Liver (tissue), 9 donors: ENCODE results near the gene UNC13D. TPM values are rescaled to one million over a fixed set of nuclear protein-coding genes. Genes with fewer than 3 reads are reported as not detected.
A peak's percentile ranks its signal among the peaks of the same experiment; 100 is the strongest.

Source experiments
- DNase-seq: peaks from one replicate; pipeline ENCODE4 v3.0.0-alpha.2; 2017; ENCODE audit warnings: low spot score
- H3K27ac ChIP-seq, 2 donors: one replicate each; pipeline ENCODE4 v1.7.0; 2013; ENCODE audit warnings: inconsistent platforms in 2 of 2, low read length in 2 of 2, control low read depth in 1 of 2, low read depth in 1 of 2, mild to moderate bottlenecking in 1 of 2
- H3K27me3 ChIP-seq, 4 donors: one replicate each; pipeline versions ENCODE4 v1.6.1 to v1.7.0; 2013; ENCODE audit warnings: low read length in 3 of 4, inconsistent platforms in 1 of 4, mild to moderate bottlenecking in 1 of 4, moderate library complexity in 1 of 4; ENCODE audit not compliant: control insufficient read depth in 4 of 4, insufficient read depth in 4 of 4
- H3K36me3 ChIP-seq, 4 donors: one replicate each; pipeline versions ENCODE4 v1.6.1 to v1.7.0; 2013; ENCODE audit warnings: low read length in 3 of 4, mild to moderate bottlenecking in 3 of 4, low read depth in 1 of 4, moderate library complexity in 1 of 4; ENCODE audit not compliant: control insufficient read depth in 4 of 4, insufficient read depth in 3 of 4
- H3K4me1 ChIP-seq, 4 donors: one replicate each; pipeline versions ENCODE4 v1.6.1 to v1.7.0; 2013; ENCODE audit warnings: low read length in 3 of 4, mild to moderate bottlenecking in 3 of 4, moderate library complexity in 1 of 4; ENCODE audit not compliant: control insufficient read depth in 4 of 4, insufficient read depth in 4 of 4
- H3K4me3 ChIP-seq, 3 donors: one replicate each; pipeline versions ENCODE4 v1.6.1 to v1.7.0; 2013; ENCODE audit warnings: low read length in 3 of 3, control low read depth in 1 of 3, low read depth in 1 of 3, mild to moderate bottlenecking in 1 of 3
- H3K9ac ChIP-seq, 2 donors: one replicate each; pipeline ENCODE4 v1.7.0; 2013; ENCODE audit warnings: low read length in 2 of 2, mild to moderate bottlenecking in 2 of 2, moderate library complexity in 2 of 2, control low read depth in 1 of 2, low read depth in 1 of 2
- H3K9me3 ChIP-seq, 4 donors: one replicate each; pipeline versions ENCODE4 v1.6.1 to v1.7.0; 2013; ENCODE audit warnings: low read length in 3 of 4; ENCODE audit not compliant: control insufficient read depth in 4 of 4
- ATF3 ChIP-seq: IDR thresholded peaks from 2 replicates; pipeline ENCODE4 v1.6.1; 2016; ENCODE audit warnings: antibody characterized with exemption
- EGR1 ChIP-seq, 2 donors: IDR thresholded peaks; 2 replicates each; pipeline ENCODE4 v1.6.1; 2016 to 2018; ENCODE audit warnings: antibody characterized with exemption in 2 of 2, low read depth in 2 of 2
- FOXA1 ChIP-seq: IDR thresholded peaks from 2 replicates; pipeline ENCODE4 v1.6.1; 2016; ENCODE audit warnings: antibody characterized with exemption
- FOXA2 ChIP-seq: IDR thresholded peaks from 2 replicates; pipeline ENCODE4 v1.6.1; 2016; ENCODE audit warnings: antibody characterized with exemption
- GABPA ChIP-seq, 2 donors: IDR thresholded peaks in 1 of 2; conservative IDR thresholded peaks in 1 of 2; 2 replicates each; pipeline ENCODE4 v1.6.1; 2016; ENCODE audit warnings: antibody characterized with exemption in 2 of 2, mild to moderate bottlenecking in 1 of 2, moderate library complexity in 1 of 2
- HNF4A ChIP-seq, 2 donors: conservative IDR thresholded peaks; 2 replicates each; pipeline ENCODE4 v1.6.1; 2016; ENCODE audit warnings: antibody characterized with exemption in 2 of 2, mild to moderate bottlenecking in 2 of 2
- HNF4G ChIP-seq: IDR thresholded peaks from 2 replicates; pipeline ENCODE4 v1.6.1; 2016; ENCODE audit warnings: antibody characterized with exemption
- JUND ChIP-seq, 2 donors: IDR thresholded peaks; 2 replicates each; pipeline ENCODE4 v1.6.1; 2016; ENCODE audit warnings: antibody characterized with exemption in 2 of 2
- MAX ChIP-seq: IDR thresholded peaks from 2 replicates; pipeline ENCODE4 v1.6.1; 2016; ENCODE audit warnings: antibody characterized with exemption
- NR2F2 ChIP-seq: IDR thresholded peaks from 2 replicates; pipeline ENCODE4 v1.6.1; 2016; ENCODE audit warnings: antibody characterized with exemption
- RAD21 ChIP-seq, 2 donors: IDR thresholded peaks; 2 replicates each; pipeline ENCODE4 v1.6.1; 2016; ENCODE audit warnings: antibody characterized with exemption in 2 of 2, mild to moderate bottlenecking in 2 of 2
- REST ChIP-seq: IDR thresholded peaks from 2 replicates; pipeline ENCODE4 v1.6.1; 2016; ENCODE audit warnings: antibody characterized with exemption, mild to moderate bottlenecking
- RXRA ChIP-seq, 2 donors: IDR thresholded peaks; 2 replicates each; pipeline ENCODE4 v1.6.1; 2017 to 2018; ENCODE audit warnings: antibody characterized with exemption in 2 of 2, mild to moderate bottlenecking in 1 of 2
- SP1 ChIP-seq: IDR thresholded peaks from 2 replicates; pipeline ENCODE4 v1.6.1; 2018; ENCODE audit warnings: antibody characterized with exemption, mild to moderate bottlenecking
- TAF1 ChIP-seq: conservative IDR thresholded peaks from 2 replicates; pipeline ENCODE4 v1.6.1; 2016; ENCODE audit warnings: antibody characterized with exemption, mild to moderate bottlenecking
- YY1 ChIP-seq: IDR thresholded peaks from 2 replicates; pipeline ENCODE4 v1.6.1; 2016; ENCODE audit warnings: antibody characterized with exemption, mild to moderate bottlenecking
- WGBS: extraction: QIAGEN DNeasy Blood & Tissue Kit; methylation state at CpG from one replicate; pipeline ENCODE4 v1.1.7; 2013; 5-methylcytosine and 5-hydroxymethylcytosine counted together
- polyA plus RNA-seq, 2 donors: library from polyadenylated mRNA; stranded (reverse) in 1 of 2; unstranded in 1 of 2; fragments of 200-250 nt in 1 of 2; fragments of >200 nt in 1 of 2; fragmentation: Nextera tagmentation in 1 of 2; extraction: Ambion mirVana in 1 of 2; gene quantifications; one replicate each; pipeline versions ENCODE4 v1.2.1 to v1.2.3, GENCODE V29; 2013 to 2015
- total RNA-seq, 2 donors: library from RNA; depleted of rRNA; stranded (reverse); fragments of >200 nt; gene quantifications; one replicate each; pipeline ENCODE4 v1.2.3, GENCODE V29; 2014
- TF ChIP-seq, protein P1 (sequence below): fragments of 150-350 bp; IDR thresholded peaks from 2 replicates; pipeline ENCODE4 v1.5.1; 2017; ENCODE audit warnings: improper control_type of control experiment, low read depth, low read length; ENCODE audit not compliant: missing input control
- TF ChIP-seq, protein P2 (sequence below): IDR thresholded peaks from 2 replicates; pipeline ENCODE4 v1.6.1; 2016; ENCODE audit warnings: antibody characterized with exemption
- donor health status: healthy.
- donor health status: healthy.
- donor health status: healthy.
- donor health status: healthy.
- donor health status: healthy.

The UNC13D gene
- total and polyA plus RNA-seq, 4 donors, result 2.1 to 22.9 (median 7.6) TPM

- DNase-seq, result peak; percentile 95
- H3K27ac ChIP-seq, result peak within 1 kb of the TSS; percentile 96 to 99
- H3K36me3 ChIP-seq, result no peaks in the 10 kb centered on the region
- no peaks in the 10 kb centered on the region for H3K27me3 ChIP-seq
- no peaks in the 10 kb centered on the region for H3K9me3 ChIP-seq
- peaks cover 2 to 27% (median 10%) of the 10 kb centered on the region in 4 donors for H3K4me1 ChIP-seq
- H3K4me3 ChIP-seq, result peak within 1 kb of the TSS; percentile 66 to 94 (median 74)
- H3K9ac ChIP-seq, result peak within 1 kb of the TSS; percentile 97 to 98
- TF ChIP-seq EGR1 (IDR thresholded peaks at IDR 0.05; ENCODE audit: low read depth in 2 of 2) (no peak), YY1 (peak; percentile 81), FOXA2 (no peak), RXRA (IDR thresholded peaks at IDR 0.05) (peak in 1 of 2 donors; percentile 12), JUND (IDR thresholded peaks at IDR 0.05) (no peak), MAX (peak; percentile 40), HNF4A (conservative IDR thresholded peaks at IDR 0.05) (peak in 1 of 2 donors; percentile 22), TAF1 (peak; percentile 82), SP1 (peak; percentile 85), ATF3 (no peak), RAD21 (IDR thresholded peaks at IDR 0.05) (no peak), NR2F2 (no peak), FOXA1 (no peak), HNF4G (no peak), GABPA (IDR thresholded peaks at IDR 0.05 in 1 of 2, conservative IDR thresholded peaks at IDR 0.05 in 1 of 2) (peak in 1 of 2 donors; percentile 64), REST (peak; percentile 95)
- TF ChIP-seq, protein P1, sequence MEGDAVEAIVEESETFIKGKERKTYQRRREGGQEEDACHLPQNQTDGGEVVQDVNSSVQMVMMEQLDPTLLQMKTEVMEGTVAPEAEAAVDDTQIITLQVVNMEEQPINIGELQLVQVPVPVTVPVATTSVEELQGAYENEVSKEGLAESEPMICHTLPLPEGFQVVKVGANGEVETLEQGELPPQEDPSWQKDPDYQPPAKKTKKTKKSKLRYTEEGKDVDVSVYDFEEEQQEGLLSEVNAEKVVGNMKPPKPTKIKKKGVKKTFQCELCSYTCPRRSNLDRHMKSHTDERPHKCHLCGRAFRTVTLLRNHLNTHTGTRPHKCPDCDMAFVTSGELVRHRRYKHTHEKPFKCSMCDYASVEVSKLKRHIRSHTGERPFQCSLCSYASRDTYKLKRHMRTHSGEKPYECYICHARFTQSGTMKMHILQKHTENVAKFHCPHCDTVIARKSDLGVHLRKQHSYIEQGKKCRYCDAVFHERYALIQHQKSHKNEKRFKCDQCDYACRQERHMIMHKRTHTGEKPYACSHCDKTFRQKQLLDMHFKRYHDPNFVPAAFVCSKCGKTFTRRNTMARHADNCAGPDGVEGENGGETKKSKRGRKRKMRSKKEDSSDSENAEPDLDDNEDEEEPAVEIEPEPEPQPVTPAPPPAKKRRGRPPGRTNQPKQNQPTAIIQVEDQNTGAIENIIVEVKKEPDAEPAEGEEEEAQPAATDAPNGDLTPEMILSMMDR, result no peak
- TF ChIP-seq, protein P2, sequence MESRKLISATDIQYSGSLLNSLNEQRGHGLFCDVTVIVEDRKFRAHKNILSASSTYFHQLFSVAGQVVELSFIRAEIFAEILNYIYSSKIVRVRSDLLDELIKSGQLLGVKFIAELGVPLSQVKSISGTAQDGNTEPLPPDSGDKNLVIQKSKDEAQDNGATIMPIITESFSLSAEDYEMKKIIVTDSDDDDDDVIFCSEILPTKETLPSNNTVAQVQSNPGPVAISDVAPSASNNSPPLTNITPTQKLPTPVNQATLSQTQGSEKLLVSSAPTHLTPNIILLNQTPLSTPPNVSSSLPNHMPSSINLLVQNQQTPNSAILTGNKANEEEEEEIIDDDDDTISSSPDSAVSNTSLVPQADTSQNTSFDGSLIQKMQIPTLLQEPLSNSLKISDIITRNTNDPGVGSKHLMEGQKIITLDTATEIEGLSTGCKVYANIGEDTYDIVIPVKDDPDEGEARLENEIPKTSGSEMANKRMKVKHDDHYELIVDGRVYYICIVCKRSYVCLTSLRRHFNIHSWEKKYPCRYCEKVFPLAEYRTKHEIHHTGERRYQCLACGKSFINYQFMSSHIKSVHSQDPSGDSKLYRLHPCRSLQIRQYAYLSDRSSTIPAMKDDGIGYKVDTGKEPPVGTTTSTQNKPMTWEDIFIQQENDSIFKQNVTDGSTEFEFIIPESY, result peak; percentile 88
- WGBS, result under 1% methylated on average over 45 of the region's 45 CpGs
Observed at GRCh38 chr17:75784473-75785015, 59.7 kb downstream of the UNC13D start, which contains the start of gene UNK. Gene UNK, plus strand, starts transcription at chr17:75784806. Its CDS starts 75 bp downstream, at chr17:75784881.
